GM21390 (cell line): ENCODE measurements around the gene TMEM190.

Experiments
- ATAC-seq: cut with Tn5 transposase; IDR thresholded peaks from one replicate; pipeline ENCODE4 v1.9.1; 2021; ENCODE audit not compliant: unreplicated experiment

Gene TMEM190

DNA sequence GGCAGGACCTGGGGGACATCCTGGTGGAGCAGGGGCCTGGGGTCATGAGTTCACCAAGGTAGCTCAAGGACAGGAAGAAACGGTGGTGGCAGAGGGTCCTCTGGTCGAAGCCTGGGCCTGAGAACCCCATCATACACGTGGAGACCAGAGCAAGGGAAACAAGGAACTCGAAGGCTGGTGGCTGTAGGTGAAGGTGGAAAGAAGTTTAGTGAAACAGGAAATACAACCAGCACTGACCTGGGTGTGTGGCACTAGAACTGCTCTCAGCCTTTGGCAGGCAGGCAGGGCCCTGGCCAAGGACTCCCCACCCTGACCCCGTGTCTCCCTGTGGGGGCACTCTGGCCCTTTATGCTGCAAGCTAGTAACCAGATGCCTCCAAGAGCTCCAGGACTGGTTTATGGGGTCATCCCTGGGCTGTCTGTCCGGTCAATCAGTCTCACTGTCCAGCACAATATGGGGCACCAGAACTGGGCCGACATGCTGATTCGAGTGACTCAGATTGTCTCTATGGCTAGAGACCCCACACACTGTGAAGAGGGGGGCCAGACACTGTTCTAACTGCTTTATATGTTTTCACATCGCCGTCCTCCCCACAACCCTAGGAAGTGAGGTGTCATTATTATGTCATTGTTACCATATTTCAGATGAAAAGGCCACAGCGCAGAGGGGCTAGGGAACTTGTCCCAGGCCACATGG, 25.9 kb upstream of the TMEM190 start:
- ATAC-seq: no peak

DNA sequence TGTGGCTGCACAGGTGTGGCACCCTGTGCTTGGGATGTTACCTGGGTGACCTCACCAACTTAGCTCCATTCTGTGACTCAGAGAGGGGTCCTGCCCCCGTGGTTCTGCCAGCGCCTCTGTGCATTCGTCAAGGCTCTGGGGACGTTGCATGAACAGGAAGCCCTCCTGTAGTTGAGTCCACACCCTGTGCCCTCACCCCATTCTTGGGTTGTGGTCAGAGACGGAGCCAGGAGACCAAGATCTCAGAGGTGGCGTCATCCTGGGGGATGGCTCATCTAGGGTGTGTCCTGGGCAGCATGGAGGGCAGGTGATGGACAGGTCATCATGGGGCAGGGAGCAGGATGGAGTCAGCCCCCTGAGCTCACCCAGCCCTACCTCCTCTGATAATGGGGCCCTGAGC, 24.6 kb upstream of the TMEM190 start:
- no peak for ATAC-seq

DNA sequence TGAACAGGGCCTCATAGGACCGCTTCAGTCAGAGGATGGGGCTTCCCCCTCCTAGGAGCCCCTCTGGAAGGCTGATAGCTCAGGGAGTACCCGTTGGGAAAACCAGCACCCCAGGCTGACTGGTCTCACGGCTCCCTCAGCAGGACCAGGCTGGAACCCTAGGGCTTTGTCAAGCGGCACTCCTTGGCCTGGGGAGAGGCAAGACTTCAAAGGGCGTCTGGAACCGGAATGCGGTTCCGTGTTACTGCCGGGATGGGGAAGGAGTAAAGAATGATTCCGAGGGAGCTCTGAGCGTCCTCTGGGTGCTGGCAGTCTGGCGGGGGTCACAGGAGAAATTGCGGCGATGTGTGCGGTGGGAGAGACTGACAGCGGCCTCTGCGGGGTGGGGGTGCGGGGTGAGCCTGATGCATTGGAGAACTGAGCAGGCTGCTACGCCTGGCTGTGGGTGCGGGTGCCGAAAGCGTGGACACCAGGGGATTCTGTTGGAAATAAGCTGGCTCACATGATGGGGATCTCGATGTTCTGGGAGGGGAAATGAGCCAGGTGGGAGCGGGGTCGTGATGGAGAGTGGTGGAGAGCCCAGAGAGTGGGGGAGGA, 24.0 kb upstream of the TMEM190 start:
- ATAC-seq: no peak

DNA sequence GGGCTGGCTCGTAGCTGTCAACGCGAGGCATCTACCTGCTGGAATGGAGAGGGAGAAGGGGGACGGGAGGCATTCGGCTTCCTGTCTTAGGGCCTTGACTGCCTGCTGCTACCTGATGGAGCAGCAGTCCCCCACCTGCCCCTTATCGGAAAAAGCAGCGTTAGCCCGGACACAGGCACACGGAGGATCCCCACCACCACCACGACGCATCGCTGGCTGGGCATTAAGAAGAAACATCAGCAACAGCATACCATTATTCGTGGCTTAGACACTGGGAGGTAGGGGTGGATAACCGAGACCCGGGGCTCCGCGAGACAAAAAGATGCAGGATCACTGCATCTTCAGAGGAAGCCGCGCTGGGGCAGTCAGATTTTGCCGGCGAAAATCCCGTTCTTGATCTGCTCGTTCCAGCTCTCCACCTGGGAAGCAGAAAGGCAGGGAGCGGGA, 23.2 kb upstream of the TMEM190 start:
- no peak for ATAC-seq

DNA sequence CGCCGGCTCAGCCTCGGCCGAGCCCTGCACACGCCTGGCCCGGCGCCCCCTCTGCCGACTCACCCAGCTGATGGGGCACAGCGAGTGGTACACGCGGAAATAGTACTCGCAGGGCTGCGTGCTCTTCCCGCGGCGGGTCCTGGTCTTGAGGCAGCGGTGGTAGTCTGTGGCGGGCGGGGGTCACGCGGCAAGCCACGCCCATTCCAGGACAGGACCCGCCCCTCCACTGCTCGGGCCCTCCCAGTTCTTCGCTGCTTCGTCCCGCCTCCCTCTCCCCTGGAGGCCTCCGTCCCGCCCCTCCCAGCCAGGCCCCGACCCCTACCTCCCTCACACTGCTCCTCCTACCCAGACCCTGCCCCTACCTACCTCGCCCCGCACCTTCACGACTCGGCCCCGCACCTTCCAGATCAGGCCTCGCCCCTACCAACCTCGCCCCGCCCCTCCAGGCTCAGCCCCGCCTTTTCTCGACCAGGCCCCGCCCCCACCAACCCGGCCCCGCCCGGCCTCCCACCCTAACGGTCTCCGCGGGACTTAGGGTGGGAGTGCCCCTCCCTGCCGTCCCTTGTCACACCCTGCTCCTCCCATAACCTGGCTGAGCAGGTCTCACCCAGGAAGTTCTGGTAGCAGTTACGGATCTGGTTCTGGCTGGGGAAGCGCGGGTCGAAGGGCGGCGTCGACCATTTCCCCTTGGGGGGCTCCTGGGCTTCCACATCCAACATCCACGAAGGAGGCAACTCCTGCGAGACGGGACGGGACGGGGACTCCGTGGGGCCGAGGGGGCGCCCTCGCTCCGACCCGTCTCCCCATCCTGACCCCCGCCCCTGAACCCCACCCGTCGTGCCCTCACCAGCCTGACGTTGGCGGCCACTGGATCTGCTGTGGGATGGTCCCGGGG, 22.6 kb upstream of the TMEM190 start:
- ATAC-seq: no peak

DNA sequence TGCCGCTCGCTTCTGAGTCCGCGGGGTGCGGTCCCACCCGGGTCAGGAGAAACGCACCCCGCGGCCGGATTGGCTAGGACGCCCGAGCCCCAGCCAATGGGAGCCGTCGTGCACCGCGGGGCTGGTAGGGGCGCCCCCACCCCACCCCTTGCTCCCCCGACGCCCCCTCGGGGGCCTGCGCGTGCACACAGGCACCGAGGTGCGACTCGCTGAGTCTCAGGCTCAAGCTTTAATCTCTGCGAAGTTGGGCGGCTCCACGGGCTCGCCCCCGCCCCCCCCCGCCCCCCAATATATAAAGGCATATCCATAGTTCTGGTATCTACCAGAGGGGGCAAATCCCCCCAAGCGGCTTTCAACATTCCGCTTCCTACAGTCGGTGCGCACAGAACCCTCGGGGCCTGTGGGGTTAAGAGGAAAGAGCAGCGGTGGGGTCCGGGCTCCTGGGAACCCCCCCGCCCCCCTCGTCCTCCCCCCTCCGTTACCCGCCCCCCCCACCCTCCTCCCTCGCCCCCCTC, 21.9 kb upstream of the TMEM190 start, which contains the start of gene COX6B2:
Gene COX6B2, minus strand, starts transcription at position 22 of the 515 bp plus-strand sequence. CDS start 198 bp downstream, outside the sequence.
- ATAC-seq: no peak

DNA sequence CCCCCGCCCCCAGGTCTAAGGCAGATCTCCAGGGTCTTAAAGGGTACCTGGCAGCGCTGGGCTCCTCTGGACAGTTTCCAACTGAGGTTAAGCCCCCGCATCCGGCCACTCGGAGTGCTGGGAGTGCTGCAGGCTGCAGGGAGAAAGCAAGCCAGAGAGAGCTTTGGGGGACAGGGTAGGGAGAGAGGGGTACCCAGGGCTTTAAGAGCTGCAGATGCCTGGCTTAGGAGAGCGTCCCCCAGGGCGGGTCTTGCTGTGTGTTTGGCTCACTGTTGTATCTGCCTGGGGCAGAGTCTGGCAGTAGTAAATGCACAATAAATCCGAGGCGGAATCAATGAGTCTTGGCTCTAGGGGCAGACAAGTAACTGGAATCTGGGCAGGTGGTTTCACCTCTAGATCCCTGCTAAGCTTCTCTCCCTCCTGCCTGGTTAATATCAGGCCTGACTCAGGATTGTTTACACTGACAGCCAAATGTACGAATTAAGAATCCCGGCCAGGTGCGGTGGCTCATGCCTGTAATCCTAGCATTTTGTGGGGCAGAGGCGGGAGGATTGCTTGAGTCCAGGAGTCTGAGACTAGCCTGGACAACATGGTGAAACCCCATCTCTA, 21.3 kb upstream of the TMEM190 start:
- ATAC-seq: no peak

DNA sequence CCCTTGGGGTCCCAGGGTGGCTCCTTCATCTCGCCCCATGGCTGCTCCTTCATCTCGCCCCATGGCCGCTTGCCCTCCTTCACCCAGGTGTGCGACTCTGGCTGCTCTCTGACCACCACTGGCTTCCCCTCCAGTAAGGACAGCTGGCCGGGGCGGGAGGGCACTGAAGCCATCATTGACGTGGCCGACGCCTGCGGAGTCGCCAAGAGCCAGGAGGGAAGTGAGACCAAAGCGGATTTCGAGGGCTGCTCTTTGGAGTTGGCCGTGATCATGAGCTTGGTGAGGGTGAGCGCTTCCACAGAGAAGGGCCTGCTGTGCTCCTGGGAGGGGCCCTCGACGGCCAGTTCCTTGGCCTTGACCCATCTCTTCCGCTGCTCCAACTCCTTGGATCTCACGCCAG, 18.1 kb upstream of the TMEM190 start:
- ATAC-seq: no peak

DNA sequence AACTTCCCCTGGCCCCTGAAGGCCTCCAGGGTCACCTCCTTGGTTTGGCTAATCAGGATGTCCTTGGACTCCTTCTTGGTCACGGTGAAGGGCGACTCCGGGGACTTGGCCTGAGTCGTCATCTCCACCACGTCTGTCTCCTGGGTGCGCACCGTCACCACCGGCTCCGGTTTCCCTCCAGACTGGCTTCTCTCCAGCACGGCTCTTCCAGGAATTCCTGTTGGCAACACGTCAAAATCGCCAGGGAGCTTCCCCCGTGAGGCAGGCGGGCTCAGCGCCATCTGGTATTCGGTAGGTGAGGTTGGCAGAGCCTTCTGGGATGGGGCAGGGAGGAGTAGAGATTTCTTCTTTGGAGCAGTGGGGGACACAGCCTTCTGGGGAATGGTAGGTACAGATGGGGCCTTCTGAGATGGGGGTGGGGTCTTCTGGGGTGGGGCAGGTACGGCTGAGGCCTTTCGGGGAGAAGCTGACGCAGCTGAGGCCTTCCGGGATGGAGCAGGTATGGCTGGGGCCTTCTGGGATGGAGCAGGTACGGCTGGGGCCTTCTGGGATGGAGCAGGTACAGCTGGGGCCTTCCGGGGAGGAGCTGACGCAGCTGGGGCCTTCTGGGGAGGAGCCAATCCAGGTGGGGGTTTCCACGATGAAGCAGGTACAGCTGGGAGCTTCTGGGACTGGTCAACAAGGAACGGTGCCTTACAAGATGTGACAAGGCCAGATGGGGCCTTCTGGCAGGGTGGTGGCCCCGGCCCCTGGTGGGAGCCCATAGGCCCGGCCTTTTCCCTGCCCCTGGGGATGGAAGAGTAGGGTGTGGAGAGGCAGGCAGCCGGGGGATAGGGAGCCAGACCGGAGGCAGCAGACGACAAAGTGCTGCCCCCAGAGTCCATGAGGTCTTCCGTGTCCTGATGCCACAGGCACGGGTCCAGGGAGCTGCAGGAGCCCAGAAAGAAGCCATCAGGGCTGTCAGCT, 17.4 kb upstream of the TMEM190 start:
- no peak for ATAC-seq

DNA sequence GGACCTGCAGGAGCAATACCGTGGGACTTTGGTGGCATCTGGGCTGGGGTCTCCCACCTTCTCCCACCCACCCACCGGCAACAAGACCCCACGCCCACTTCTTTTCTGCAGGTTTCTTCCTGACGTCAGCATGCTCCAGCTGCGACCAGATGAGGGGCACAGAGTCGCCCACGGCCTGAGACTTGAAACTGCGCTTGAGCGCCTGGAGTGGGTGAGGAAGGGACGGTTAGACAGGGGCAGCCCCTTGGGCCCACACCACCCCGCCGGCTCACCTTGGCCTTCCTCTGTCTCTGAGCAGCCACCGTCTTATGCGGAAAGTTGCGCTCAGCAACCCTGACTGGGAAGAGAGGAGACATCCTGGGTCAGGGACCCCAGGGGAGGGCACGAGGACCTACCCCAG, 15.7 kb upstream of the TMEM190 start:
- no peak for ATAC-seq

DNA sequence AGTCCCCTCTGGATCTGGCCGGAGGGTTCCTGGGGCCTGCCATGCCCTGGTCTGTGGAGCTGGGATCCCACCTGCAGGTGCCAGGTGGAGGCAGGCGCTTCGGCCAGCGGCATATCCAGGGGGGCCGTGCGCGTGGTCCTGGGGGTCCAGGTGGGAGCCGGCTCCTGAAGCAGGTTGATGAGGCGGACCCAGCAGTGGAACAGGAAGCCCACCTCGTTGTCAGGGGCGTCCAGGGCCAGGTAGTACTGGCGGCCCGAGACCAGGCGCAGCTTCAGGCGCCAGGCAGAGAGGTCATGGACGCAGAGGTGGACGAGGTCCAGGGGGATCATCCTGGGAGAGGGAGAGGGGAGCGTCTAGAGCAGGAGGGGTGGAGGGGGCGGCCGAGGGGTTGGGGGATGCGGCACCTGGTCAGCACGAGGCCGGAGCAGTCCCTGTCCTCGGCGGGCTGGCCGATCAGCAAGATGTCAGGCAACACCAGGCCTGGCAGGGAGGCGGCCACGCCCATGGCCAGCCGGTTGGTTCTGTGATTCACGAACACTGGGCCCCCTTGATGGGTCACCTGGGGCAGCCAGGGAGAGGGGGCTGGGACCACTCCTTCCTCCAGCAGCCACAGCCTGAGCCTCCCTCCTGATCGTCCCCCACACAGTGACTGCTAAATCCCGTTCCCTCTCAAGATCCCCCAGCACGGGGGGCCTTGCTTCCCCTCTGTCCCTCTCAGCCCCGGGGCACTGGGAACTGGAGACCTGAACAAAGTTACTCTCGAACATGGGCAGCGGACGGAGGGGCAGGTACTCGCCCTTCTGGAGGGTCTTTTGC, 14.2 kb upstream of the TMEM190 start:
- ATAC-seq: no peak

DNA sequence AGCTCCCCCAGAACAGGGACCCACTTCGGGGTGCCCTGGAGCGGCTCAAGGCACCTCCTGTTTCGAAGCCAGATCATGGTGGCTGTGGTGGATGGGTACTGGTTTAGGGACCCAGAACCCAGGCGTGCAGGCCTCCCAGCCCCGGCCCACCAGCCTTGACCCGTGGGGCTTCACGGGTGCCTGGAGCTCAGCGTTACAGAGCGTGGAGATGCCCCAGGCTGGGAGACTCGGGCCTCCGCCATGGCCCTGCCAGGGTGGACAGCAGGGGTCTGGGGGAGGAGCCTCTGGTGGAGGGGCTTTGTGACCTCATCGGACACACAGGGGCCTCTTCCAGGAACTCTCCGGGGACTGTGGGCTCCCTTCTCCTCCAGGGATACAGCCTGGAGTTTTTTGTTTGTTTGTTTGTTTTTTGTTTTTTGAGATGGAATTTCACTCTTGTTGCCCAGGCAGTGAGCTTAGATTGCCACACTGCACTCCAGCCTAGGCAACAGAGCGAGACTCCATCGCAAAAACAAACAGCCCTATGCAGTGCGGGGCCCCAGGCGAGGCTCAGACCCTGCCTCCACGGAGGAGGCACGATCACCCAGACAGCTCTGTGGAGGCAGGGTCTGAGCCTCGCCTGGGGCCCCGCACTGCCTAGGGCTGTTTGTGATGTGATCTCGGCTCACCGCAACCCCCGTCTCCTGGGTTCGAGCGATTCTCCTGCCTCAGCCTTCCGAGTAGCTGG, 13.5 kb upstream of the TMEM190 start, which contains the start of gene GARIN5B:
Gene GARIN5B, minus strand, starts transcription at position 271 of the 727 bp plus-strand sequence. Its CDS starts 194 bp downstream, at position 77.
- ATAC-seq: no peak

DNA sequence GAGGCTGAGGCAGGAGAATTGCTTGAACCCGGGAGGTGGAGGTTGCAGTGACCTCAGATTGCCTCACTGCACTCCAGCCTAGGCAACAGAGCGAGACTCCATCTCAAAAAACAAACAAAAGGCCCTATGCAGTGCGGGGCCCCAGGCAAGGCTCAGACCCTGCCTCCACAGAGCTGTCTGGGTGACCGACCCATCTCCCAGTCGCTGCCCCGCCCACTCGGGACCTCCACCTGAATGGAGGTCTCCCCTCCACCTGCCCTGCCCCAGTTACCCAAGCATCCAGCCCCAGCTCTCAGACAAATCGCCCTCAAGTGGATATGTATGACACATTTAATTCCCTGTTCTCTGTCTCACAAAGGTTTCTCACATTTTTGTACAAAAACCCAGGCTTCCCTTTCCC, 11.4 kb upstream of the TMEM190 start:
- no peak for ATAC-seq

DNA sequence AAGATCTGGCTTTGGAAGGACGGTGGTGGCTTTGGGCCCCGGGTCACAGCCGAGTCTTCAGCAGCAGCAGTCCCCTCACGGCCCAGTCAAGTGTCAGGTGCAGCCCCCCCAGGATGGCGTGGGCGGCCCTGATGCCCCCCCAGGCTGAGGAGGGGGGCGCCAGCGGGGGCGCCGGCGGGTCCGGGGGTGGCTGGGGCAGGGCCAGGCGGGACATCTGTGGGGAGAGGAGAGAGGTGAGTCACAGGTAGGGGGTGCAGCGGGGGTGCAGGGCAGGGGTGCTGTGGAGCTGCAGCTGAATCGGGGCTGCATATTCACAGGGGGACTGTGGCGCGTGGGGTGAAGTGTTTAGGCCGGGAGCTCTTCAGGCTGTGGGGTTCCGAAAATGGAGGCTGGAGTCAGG, 10.7 kb upstream of the TMEM190 start:
- ATAC-seq: no peak

DNA sequence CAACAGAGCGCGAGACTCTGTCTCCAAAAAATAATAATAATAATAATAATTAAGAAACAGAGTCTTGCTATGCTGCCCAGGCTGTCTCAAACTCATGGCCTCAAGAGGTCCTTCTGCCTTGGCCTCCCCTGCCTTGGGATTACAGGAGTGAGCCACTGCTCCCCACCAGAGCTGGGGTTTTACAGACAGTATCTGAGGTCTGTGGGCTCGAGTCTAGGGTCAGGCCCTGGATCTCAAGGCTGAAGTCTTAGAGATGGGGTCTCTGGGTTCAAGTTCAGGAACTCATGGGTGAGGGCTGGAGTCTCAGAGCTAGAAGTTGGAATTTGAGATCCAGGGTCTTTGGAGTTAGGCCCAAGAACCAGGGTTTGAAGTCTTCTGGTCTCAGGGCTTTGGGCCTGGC, 9.8 kb upstream of the TMEM190 start:
- no peak for ATAC-seq

DNA sequence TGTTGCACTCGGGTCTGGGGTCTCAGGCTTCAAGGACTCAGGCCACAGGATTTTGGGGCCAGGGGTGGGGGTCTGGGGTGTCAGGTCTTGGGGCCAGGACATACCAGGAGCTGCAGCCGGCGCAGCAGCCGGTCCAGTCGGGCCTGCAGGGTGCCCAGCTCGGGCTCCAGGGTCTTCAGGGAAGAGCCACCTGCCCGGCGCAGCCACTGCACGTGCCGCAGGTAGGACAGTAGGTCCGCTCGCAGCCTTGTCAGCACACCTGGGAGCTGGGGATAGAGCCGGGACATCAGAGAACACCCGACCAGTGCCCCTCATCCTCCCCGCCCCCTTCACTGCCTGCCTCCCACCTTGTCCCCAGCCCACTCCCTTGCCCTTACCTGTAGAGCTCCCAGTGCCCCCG, 8.5 kb upstream of the TMEM190 start:
- no peak for ATAC-seq

DNA sequence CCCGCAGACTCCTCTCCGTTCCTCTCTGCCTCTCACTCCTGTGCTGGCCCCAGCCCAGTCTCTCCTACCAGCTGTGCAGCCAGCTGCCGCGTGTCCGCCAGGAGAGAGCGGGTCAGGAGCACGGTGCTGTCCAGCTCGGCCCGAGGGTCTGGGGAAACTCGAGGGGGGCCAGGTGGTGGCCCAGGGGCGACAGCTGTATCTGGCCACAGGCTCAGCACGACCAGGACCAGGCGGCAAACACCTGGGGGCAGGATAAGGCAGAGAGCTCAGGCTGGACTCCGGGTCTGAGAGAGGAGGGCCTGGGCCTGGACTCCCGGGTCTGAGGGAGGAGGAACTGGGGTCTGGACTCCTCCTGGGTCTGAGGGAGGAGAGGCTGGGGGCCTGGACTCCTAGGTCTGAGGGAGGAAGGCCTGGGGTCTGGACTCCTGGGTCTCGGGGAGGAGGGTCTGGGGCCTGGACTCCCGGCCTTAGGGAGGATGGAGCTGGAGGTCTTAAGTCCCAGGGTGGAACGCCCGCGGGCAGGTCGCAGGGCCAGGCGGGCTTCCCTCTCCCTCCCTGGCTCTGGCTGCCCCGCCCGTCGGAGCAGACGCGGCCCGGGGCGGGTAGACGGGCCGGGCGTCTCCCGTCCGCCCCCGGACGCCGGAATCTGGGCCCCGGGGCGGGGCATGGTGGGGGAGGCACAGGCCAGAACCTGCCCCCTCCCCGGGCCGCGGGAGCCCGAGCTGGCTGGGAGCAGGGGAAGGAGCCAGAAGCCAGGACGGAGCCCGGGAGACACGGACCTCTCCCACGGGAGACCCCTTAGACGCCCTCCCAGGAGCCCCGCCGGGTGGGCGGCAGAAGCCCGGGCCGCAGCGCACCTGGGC, 7.7 kb upstream of the TMEM190 start:
- ATAC-seq: no peak
